NCI-H1694 treated with DMSO at 0.1 percent for 48 hours (cell line): ENCODE data around the gene WNT10A.
"Not testable (repeated sequence)": the region's sequence is repeated elsewhere in the genome, so short reads cannot be mapped to it uniquely, and the experiment has no call there.

Source experiments
- DNase-seq: peaks from one replicate; lab custom pipeline; 2025; lab: John Stamatoyannopoulos, UW

Gene WNT10A

GRCh38 chr2:218893349-218894150 lies 12.9 kb downstream of the WNT10A start:
- DNase-seq: no peak

- no peak for DNase-seq
Observed at GRCh38 chr2:218894151-218894879, 13.7 kb downstream of the WNT10A start.

- no peak for DNase-seq
Observed at GRCh38 chr2:218894880-218895157, 14.2 kb downstream of the WNT10A start.

DNA sequence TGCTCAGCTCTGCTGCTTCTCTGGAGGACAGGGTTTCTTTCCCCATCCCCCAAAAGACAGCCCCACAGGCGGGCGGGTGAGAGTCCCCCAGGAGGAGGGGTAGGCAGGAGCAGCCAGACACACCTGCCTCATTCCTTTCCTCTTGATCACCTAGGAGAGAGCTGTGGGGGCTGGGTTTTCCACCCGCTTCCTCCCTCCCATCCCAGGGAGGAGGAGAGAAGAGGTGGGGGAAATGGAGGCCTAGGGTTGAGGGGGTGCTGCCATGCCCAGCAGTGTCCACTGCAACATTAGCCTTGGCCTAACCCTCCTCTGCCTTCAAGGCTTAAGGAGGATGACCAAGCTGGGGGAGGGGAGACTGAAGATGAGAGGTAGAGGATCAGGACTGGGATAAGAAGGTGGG lies 14.7 kb downstream of the WNT10A start:
- DNase-seq: no peak

DNA sequence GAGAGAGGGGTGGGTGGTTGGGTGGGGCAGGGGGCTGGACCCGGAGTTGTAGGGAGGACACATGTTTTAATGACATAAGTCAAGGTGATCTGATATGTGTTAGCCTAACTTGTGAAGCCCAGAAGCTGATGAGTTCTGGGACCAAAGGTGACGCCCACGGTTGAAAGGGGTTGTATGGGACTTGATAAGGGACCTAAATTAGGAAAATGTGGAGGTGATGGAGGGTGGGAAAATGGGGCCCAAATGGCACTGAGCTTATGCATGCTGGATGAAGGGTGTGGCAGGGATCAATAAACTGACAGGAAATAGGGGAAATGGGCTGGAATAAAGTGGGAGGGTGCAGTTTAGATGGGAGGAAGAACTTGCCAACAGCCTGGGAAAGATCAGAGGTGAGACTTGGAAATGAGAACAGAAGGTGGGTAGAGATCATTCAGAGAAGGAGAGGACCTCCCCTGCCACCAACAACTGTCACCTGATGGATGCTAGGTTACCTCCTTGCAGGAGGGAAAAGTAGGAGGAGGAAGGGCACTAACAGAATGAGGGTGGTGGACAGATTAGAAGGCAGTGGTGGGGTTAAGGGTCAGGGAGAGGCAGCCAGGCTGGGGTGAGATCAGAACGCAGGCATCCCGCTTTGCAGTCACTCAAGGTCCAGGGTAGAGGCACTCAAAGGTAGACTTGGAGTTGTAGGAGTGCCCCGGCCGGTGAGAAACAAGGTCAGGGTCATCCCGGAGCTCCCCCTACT lies 15.3 kb downstream of the WNT10A start:
- DNase-seq: no peak

DNA sequence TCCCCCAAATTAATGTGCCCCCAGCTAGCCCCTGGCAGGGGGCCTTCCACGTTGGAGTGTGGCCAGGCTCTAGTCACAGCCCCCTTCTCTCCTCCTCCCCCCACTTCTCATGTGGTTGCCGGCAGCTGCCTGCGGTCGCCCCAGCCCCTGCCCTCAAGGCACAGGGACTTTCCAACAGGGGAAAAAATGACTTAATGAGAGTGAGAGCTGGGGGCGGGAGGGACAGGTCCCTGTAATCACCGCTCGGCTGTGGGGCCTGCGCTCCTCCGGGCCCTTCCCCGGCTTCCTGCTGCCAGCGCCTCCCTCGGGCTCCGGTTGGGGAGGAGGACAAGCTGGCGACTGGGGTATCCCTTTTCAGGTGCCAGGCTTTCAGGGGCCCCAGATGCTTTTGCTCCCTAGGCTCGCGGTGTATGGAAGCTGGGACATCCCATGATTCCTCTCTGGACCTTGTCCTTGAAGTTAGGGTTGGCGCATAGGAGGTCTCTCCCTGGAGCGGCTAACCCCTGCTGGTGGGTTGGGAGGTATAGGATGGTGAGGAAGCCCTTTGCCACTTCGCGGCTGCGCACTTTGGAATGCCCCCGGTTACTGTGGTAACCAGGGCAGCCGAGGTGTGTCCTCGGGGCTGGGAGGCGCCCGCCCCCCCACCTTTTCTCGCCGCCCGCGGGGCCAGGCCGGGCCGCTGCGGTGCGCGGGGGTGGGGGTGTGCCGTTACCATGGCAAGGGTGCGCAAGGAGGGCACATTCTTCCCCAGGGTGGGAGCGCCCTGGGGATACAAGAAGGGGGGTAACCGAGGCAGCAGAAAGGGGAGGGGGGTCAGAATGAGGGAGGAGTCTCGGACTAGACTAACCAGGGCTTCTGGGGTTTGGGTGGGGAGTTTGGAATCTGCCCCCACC lies 16.1 kb downstream of the WNT10A start:
- peak; percentile 68 for DNase-seq

- no peak for DNase-seq
Observed at GRCh38 chr2:218897394-218898108, 16.9 kb downstream of the WNT10A start.

DNA sequence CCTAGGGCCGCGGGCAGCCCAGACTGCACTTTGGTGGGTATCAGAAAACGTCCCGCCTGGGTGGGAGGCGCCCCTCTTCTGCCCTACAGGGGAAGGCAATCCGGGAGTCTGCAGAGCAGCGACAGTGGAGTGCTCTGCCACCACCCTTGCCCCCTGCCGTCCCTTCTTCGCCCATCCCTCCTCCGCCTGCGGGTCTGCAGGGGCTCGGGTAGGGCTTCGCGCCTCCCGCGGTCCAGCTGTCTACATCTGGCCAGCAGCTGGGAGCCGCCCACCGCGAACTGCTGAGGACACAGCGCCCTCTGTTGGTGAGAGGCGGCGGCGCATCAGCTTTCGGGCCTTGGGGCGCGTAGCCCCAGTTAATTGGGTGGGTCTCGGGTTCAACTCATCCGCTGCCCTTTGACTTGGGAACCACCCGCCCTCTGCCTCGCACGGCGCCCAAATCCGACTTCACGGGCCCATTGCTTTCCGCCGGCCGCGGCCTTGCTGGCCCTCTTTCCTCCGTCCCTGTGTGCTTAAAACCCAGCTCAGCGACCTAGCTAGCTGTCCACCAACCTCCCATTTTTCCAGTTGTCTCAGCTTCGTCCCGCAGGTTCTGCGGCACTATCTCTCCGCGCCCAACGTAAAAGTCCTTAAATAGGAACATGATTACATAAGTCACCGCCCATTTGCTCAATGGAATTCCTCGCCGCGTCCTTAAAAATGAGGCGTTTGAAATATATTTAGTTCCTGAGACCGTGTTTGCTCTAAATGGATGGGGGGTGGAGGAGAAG lies 17.6 kb downstream of the WNT10A start:
- peak; percentile 46 for DNase-seq

GRCh38 chr2:218899147-218899546 lies 18.5 kb downstream of the WNT10A start:
- DNase-seq: no peak

- no peak for DNase-seq
Observed at GRCh38 chr2:218902427-218902826, 21.8 kb downstream of the WNT10A start.

- DNase-seq: no peak
Observed at GRCh38 chr2:218904176-218904575, 23.5 kb downstream of the WNT10A start.

DNA sequence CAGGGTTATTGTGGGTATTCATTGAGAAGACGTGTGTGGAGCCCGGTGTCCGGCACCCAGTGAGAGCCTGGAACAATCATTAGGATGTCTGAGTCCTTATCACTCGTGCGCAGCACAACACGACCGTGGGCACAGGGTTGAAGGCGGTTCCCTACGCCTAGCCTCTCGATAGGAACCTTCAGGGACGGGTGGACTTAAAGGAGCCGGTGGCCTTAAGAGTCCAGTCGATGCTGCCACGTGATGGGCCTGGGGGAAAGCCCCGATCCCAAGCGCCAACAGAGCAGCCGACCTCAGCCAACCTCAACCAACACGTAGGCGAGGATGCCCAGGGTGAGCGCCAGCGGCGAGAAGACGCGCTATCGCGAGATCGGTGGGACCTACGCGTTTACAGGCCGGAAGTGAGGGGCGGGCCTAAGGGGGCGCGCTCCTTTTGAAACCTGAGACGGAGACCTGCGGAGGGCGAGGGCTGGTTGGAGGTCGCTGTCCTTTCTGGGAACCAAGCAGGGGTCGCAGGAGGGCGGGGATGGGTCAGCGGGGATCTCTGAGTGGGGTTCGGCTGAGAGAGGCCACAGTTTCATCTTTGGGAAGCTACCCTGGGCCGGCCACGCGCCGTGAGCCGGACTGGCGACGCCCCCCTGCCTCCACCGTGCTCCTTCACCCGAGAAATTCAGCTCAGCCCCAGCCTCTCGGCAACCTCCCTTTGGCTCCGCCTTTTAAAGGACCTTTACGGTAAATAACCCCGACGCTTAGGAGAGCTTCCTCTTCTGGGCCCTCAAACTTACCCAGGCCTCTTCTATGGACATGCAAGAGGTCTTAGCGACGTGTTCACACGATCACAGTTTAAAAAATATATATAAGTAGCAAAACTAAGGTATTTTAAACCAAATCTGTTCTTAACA lies 28.3 kb downstream of the WNT10A start:
- DNase-seq: peak; percentile 84

DNA sequence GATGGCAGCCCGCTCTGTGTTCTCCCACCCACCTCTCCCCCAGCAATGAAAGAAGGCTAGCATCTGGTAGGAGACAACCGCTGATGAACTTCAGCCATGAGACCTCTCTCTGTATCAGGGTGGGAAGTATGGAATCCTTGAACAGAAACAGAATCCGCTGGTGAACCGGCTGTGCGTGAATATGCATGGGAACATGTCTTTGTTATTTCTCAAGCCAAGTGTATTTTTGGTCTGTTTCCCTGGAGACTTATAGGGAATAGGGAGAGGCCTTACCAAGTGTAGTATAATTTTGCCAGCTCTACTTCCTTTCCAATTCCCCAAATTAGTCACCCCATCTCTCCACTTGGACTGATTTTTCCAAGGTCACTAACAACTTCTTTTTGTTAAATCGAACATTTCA lies 30.1 kb downstream of the WNT10A start:
- no peak for DNase-seq

GRCh38 chr2:218920504-218920903 lies 39.9 kb downstream of the WNT10A start:
- DNase-seq: no peak

- DNase-seq: no peak
Observed at GRCh38 chr2:218924757-218925156, 44.1 kb downstream of the WNT10A start.

DNA sequence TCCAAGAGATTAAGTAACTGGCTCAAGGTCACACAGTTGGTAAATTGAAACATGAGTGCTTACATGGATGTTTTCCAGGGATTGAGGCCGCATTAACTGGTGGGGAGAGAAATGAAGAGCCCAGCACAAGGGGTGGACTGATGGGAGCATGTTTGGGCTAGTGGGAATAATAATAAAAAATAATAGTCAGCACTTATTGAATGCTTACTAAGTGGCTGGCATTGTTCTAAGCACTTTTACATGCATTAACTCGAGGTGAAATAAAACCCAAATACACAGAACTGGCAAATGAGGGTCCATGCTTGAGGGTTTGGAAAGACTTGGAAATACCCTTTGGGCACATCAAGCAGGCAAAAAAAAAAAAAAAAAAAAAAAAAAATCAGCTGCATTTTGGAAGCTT lies 44.8 kb downstream of the WNT10A start:
- DNase-seq: no peak

DNA sequence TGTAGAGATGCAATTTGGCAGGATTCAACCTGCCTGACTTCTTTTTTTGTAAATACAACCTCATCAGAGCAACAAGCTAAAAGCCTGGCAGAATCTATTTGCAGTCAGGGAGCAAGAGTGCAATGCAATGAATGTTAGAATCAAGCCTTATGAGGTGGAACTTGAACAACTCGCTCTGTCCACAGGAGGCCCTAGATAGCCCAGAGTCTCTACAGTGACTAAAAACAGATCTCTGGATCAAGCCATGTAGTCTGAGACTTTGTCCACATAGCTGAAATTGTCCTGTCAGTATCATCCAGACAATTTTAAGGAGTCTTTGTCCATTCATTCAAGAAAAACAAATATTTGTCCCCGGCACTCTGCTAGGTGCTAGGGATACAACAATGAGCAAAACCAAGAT lies 46.8 kb downstream of the WNT10A start:
- no peak for DNase-seq

GRCh38 chr2:218927876-218928275 lies 47.2 kb downstream of the WNT10A start:
- no peak for DNase-seq

DNA sequence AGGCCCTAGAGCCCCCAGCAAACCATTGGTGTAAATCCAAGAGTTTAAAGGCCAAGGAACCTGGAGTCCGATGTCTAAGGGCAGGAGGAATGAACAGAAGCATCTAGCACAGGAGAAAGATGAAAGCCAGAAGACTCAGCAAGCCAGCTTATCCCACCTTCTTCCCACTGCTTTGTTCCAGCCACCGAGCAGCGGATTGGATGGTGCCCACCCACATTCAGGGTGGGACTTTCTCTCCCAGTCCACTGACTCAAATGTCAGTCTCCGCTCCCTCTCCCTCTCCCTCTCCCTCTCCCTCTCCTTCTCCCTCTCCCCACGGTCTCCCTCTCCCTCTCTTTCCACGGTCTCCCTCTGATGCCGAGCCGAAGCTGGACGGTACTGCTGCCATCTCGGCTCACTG lies 49.8 kb downstream of the WNT10A start:
- DNase-seq: not testable (repeated sequence)
